Activated T-cell treated with anti-CD3 and anti-CD28 coated beads, Interleukin-2, amount 50 U/mL, for 72 hours (primary cell): Measurements from ENCODE around the gene SETD7. TPM values are rescaled to one million over a fixed set of nuclear protein-coding genes. Genes with fewer than 3 reads are reported as not detected.

ENCODE experiments used
- ATAC-seq, 2 donors: fragments of 150-1000 bp; cut with Tn5 transposase; replicated peaks in 1 of 2; 2 replicates each; pipeline ENCODE4 v1.10.0; 2021; ENCODE audit warnings: moderate library complexity in 2 of 2, mild to moderate bottlenecking in 1 of 2
- DNase-seq, 2 donors: peaks; one replicate each; pipeline ENCODE4 v3.0.0; 2021 to 2022; ENCODE audit warnings: mixed read lengths in 1 of 2
- H3K27ac Mint-ChIP-seq: one replicate; pipeline ENCODE4 v1.8.0; 2022; ENCODE audit warnings: mild to moderate bottlenecking, moderate library complexity, mixed read lengths
- H3K27me3 Mint-ChIP-seq: one replicate; pipeline ENCODE4 v1.8.0; 2022; ENCODE audit warnings: low read depth, mixed read lengths
- H3K36me3 Mint-ChIP-seq, 2 donors: one replicate each; pipeline ENCODE4 v1.8.0; 2022; ENCODE audit warnings: mixed read lengths in 2 of 2, mild to moderate bottlenecking in 1 of 2; ENCODE audit not compliant: insufficient read depth in 2 of 2
- H3K4me1 Mint-ChIP-seq: one replicate; pipeline ENCODE4 v1.8.0; 2022; ENCODE audit warnings: low read depth, mixed read lengths
- H3K4me3 Mint-ChIP-seq, 2 donors: one replicate each; pipeline ENCODE4 v1.8.0; 2022; ENCODE audit warnings: mild to moderate bottlenecking in 2 of 2, mixed read lengths in 2 of 2, moderate library complexity in 2 of 2
- H3K9me3 Mint-ChIP-seq, 2 donors: one replicate each; pipeline ENCODE4 v1.8.0; 2022; ENCODE audit warnings: mixed read lengths in 2 of 2
- total RNA-seq, 2 donors: library from RNA; stranded (reverse); gene quantifications; one replicate each; pipeline ENCODE4 v1.2.3, GENCODE V29; 2022

Gene SETD7
- total RNA-seq, 2 donors from 2014 or later = 19.8 to 20.8 TPM

DNA sequence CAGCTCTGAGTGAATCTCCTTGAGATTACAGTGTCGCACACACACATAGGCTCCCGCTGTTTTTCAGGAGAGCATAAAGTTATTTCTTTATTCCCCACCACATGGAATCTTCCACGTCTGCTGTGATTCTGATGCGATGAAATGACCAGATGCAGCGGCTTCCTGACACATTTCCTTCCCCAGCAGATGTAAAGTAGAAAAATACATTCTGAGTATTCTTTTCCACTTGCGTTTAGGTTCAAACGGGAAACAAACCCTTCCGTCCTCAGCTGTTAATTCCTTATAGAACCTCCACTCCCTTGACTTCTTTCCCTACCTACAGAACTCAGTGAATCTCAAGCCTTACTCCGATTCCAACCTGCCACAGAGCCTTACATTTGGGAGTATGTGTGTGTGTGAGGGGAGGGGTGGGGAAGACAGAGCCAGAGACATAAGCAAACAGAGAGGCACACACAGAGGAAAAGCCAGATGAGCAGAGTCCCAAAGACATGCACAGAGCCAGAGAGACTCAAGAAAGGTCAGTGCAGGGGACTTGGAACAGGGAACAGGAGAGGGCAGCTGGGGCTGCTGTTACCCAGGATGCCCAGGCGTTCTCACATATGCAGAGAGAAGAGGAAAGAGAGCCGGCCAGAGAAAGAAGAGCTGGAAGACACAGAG lies 47.3 kb downstream of the SETD7 start:
- Mint-ChIP-seq H3K4me1 (no peaks in the 10 kb centered on the region), H3K27me3 (no peaks in the 10 kb centered on the region), H3K36me3 (peaks cover 0 to 5% of the 10 kb centered on the region in 2 donors), H3K4me3 (no peak overlapping the region), H3K27ac (no peak overlapping the region), H3K9me3 (no peaks in the 10 kb centered on the region)
- no peak for DNase-seq
- no peak for ATAC-seq

DNA sequence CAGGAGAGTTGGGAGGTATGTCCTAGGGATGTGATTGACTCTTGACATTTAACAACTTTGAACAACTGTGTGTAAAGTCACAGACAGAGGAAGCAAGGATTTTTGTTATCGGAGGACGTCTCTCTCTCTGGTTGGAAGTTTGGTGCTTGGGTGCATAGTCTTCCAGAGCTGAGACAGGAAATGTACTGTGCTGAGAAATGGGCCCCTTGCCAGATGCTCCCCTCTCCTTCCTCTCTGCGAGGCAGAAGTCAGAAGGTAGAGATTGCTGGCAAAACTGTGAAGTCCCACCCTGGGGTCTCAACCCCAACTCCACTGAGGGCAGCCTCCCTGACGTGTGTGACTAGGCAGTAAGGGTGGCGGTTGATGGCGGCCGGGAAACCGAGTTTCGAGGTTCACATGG lies 49.2 kb downstream of the SETD7 start:
- Mint-ChIP-seq H3K27me3 (peaks cover 10% of the 10 kb centered on the region), H3K36me3 (peaks cover 0 to 5% of the 10 kb centered on the region in 2 donors), H3K9me3 (no peaks in the 10 kb centered on the region), H3K4me1 (no peaks in the 10 kb centered on the region), H3K4me3 (no peak overlapping the region), H3K27ac (no peak overlapping the region)
- no peak for ATAC-seq
- no peak for DNase-seq

DNA sequence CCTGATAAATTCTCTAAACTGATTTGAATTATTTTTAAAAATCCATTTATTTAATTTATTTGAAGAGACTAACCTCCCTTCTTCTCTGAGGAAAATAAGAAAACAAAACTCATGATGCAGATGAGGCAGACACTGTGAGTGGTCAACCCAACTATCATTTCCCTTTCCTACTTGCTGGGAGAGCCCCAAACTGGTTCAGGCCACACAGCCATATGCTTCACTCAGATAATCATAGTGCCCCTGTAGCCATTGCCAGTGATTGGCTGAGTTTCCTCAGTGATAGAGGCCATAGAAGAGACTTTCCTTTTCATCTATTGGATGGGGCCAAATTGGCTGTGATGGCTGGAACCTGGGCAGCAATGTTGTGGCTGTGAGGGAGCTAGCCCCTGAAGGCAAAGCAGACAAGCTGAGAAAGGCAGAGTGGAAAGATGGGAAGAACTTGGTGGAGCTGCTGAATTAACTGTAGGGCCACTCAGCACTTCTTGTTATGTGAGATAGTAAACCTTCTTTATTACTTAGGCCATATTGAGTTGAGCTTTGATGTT lies 52.3 kb downstream of the SETD7 start:
- H3K4me3 Mint-ChIP-seq = no peak overlapping the region
- H3K36me3 Mint-ChIP-seq = peaks cover 0 to 2% of the 10 kb centered on the region in 2 donors
- no peaks in the 10 kb centered on the region for H3K9me3 Mint-ChIP-seq
- DNase-seq = no peak
- ATAC-seq = no peak
- no peaks in the 10 kb centered on the region for H3K4me1 Mint-ChIP-seq
- peaks cover 10% of the 10 kb centered on the region for H3K27me3 Mint-ChIP-seq
- no peak overlapping the region for H3K27ac Mint-ChIP-seq

- peaks cover 0 to 2% of the 10 kb centered on the region in 2 donors for H3K36me3 Mint-ChIP-seq
- no peak for ATAC-seq
Observed at GRCh38 chr4:139501927-139502899, 53.8 kb downstream of the SETD7 start.

DNA sequence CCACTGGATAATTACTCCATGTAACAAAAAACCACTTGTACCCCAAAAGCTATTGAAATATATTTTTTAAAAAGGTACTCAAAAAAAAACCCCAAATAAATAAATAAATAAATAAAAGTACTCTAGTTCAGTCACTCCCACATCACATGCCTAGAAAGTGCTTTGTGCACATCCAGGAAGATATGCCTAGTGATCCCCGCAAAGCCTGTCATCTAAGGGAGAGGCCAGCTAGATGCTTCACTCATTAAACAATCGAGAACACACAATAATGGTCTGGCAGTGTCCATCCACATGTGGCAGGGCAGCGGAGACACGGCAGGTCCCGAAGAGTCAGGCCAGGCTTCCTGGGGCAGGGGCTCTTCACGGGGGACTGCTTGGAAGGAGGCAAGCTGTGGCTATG lies 54.5 kb downstream of the SETD7 start:
- Mint-ChIP-seq H3K4me3 (no peak overlapping the region), H3K27me3 (peaks cover 10% of the 10 kb centered on the region), H3K9me3 (no peaks in the 10 kb centered on the region), H3K36me3 (peaks cover 0 to 2% of the 10 kb centered on the region in 2 donors), H3K27ac (no peak overlapping the region), H3K4me1 (no peaks in the 10 kb centered on the region)
- ATAC-seq (no peak), DNase-seq (no peak)

More at GRCh38 chr4:139501927-139502899, 53.8 kb downstream of the SETD7 start:
- no peaks in the 10 kb centered on the region for H3K4me1 Mint-ChIP-seq
- peaks cover 10% of the 10 kb centered on the region for H3K27me3 Mint-ChIP-seq
- no peak for DNase-seq
- no peaks in the 10 kb centered on the region for H3K9me3 Mint-ChIP-seq
- H3K27ac Mint-ChIP-seq = no peak overlapping the region
- no peak overlapping the region for H3K4me3 Mint-ChIP-seq

DNA sequence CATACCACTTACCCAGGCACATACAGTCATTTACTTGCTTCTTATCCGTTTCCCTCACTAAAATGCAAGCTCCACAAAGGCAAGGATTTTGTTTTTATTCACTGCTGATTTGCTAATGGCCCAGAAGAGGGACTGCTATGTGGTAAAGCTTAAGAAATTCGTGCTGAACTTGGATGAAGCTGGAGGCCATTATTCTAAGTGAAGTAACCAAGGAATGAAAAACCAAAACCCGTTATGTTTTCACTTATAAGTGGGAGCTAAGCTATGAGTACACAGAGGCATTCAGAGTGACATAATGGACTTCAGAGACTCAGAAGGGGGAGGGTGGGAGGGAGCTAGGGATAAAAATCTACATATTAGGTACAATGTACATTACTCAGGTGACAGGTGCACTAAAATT lies 54.9 kb downstream of the SETD7 start:
- DNase-seq (no peak), ATAC-seq (no peak)
- Mint-ChIP-seq H3K27ac (no peak overlapping the region), H3K27me3 (peaks cover 10% of the 10 kb centered on the region), H3K36me3 (peaks cover 0 to 2% of the 10 kb centered on the region in 2 donors), H3K9me3 (no peaks in the 10 kb centered on the region), H3K4me1 (no peaks in the 10 kb centered on the region), H3K4me3 (no peak overlapping the region)

DNA sequence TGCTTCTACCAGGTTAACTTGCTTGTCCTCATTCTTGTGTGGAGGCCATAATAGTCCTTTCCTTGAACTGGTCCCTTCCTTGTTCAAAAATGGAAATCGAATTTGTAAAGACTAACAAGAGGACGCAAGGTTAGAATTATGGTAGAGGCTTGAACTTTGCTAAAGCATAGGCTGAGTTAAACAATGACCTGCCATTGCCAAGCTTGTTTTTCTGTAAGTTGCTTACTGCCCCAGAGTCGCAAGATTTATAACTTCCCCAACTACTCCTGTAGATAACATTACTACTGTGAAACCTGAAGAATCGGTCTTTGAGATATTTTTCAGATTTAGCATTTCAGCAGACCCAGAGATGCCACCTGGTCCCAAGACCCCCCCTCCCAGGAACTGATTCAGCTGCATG lies 56.8 kb downstream of the SETD7 start:
- Mint-ChIP-seq H3K27me3 (peaks cover 10% of the 10 kb centered on the region), H3K27ac (no peak overlapping the region), H3K9me3 (no peaks in the 10 kb centered on the region), H3K36me3 (no peaks in the 10 kb centered on the region), H3K4me3 (no peak overlapping the region), H3K4me1 (no peaks in the 10 kb centered on the region)
- no peak for DNase-seq
- ATAC-seq = no peak

DNA sequence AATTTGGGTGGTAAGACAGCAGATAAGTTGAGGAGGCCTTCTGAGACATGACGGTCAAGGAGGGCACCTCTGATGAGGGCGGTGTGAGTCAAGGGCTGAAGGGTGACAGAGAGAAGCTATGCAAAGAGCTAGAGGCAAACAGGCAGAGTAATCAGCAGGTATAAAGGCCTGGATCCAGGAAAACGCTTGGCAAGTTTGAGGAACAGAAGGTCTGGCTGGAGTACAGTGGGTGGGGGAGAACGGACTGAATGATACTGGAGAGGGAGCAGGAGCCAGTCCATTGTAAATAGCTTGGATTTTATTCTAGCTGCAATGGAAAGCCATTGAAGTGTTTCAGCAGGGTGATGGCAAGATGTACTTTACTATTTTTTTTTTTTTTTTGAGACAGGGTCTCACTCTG lies 62.8 kb downstream of the SETD7 start:
- no peaks in the 10 kb centered on the region for H3K9me3 Mint-ChIP-seq
- no peaks in the 10 kb centered on the region for H3K36me3 Mint-ChIP-seq
- DNase-seq (no peak), ATAC-seq (no peak)
- H3K27me3 Mint-ChIP-seq = no peaks in the 10 kb centered on the region
- H3K4me3 Mint-ChIP-seq = no peak overlapping the region
- H3K27ac Mint-ChIP-seq = no peak overlapping the region
- no peaks in the 10 kb centered on the region for H3K4me1 Mint-ChIP-seq

DNA sequence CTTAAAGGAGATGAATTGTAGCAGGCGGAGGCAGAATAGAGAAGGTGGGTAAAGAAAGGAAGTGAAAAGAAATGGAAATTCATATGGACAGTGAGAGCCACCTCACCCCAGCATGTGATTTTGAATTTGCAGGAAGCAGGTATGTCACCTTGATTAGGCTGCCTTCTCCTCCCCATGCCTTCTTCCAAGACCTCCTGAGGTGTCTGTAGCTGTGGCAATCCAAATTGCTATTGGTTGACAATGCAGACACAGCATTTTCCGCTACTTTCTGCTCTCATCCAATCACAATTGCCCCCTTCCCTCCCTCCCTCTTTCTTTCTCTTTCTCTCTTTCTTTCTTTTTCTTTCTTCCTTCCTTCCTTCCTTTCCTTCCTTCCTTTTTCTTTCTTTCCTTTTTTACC lies 63.6 kb downstream of the SETD7 start:
- H3K36me3 Mint-ChIP-seq = no peaks in the 10 kb centered on the region
- ATAC-seq = no peak
- no peaks in the 10 kb centered on the region for H3K9me3 Mint-ChIP-seq
- H3K4me1 Mint-ChIP-seq = no peaks in the 10 kb centered on the region
- H3K27ac Mint-ChIP-seq = no peak overlapping the region
- H3K27me3 Mint-ChIP-seq = no peaks in the 10 kb centered on the region
- no peak for DNase-seq
- H3K4me3 Mint-ChIP-seq = no peak overlapping the region

DNA sequence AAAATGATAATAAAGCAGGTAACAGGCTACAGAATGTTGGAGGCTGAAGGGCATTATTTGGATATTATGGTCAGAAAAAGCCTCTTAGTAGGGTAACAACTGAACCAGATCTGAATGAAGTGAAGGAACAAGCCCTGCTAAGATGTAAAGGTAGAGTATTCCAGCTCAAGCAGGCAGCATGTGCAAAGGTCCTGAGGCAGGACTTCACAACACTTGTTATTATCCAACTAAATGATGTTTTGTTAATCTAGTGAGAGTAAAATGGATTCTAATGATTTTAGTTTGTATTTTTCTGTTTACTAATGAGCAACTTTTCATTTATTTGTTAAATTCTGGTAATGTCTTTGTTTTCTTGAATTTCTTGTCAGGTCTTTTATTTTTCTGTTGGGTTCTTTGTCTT lies 66.4 kb downstream of the SETD7 start:
- ATAC-seq (no peak), DNase-seq (no peak)
- H3K9me3 Mint-ChIP-seq = no peaks in the 10 kb centered on the region
- H3K4me1 Mint-ChIP-seq = no peaks in the 10 kb centered on the region
- no peak overlapping the region for H3K27ac Mint-ChIP-seq
- H3K36me3 Mint-ChIP-seq = no peaks in the 10 kb centered on the region
- H3K27me3 Mint-ChIP-seq = peaks cover 5% of the 10 kb centered on the region
- no peak overlapping the region for H3K4me3 Mint-ChIP-seq

DNA sequence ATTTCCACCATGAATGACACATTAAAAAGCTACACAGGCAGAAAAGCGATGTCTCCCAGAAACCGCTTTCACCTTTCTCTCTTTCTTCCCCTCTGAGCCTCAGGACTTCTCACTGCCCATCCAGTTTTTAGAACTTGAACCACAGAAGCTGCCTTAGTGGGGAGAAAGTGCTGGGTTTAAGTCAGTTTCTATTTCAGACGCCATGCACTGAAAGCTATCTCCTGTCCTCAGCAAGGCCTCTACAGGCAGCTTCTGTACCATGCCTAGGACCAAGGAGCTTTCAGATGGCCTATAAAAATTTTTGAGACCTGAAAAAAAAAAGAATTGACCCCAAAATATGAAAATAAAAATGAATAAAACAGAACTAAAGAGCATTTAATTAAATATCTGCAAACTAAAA lies 67.6 kb downstream of the SETD7 start:
- H3K4me3 Mint-ChIP-seq = no peak overlapping the region
- no peak overlapping the region for H3K27ac Mint-ChIP-seq
- no peaks in the 10 kb centered on the region for H3K9me3 Mint-ChIP-seq
- H3K27me3 Mint-ChIP-seq = peaks cover 6% of the 10 kb centered on the region
- no peak for ATAC-seq
- no peaks in the 10 kb centered on the region for H3K36me3 Mint-ChIP-seq
- H3K4me1 Mint-ChIP-seq = no peaks in the 10 kb centered on the region
- no peak for DNase-seq

- peaks cover 6% of the 10 kb centered on the region for H3K27me3 Mint-ChIP-seq
- DNase-seq (no peak), ATAC-seq (no peak)
- H3K4me3 Mint-ChIP-seq = no peak overlapping the region
- H3K36me3 Mint-ChIP-seq = no peaks in the 10 kb centered on the region
- H3K4me1 Mint-ChIP-seq = no peaks in the 10 kb centered on the region
- no peak overlapping the region for H3K27ac Mint-ChIP-seq
- H3K9me3 Mint-ChIP-seq = no peaks in the 10 kb centered on the region
Observed at GRCh38 chr4:139484783-139485311, 71.2 kb downstream of the SETD7 start.

DNA sequence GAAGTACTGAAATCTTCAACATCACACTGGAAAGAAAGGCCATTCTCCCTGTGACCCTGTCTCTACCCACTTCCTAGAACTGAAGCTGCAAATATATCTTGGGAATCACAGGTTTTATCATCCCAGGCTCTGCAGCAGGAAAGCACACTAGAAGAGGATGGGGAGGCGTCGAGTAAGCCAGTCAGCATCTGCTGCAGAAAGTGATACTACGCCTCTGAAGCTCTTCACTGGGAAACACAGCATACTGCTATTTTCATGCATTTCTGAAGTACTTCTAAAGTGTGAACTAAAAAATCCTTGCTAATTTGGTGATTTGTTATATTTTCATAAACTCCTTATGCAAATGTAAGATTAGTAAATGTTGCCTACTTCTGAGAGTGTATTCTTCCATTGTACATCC lies 73.0 kb downstream of the SETD7 start:
- H3K4me3 Mint-ChIP-seq = no peak overlapping the region
- H3K27ac Mint-ChIP-seq = no peak overlapping the region
- H3K4me1 Mint-ChIP-seq = no peaks in the 10 kb centered on the region

More for the DNA sequence above, 73.0 kb downstream of the SETD7 start:
- Mint-ChIP-seq H3K36me3 (no peaks in the 10 kb centered on the region), H3K9me3 (no peaks in the 10 kb centered on the region), H3K27me3 (peaks cover 6% of the 10 kb centered on the region)
- DNase-seq (no peak), ATAC-seq (no peak)
